Stimulated activated CD4-positive, alpha-beta T cell treated with anti-CD3 and anti-CD28 coated beads, Interleukin-2, amount 100 ng/mL, for 48 hours (primary cell): ENCODE results near the gene NBL1.

Source experiments
- DNase-seq, 2 donors: peaks; one replicate each; pipeline ENCODE4 v3.0.0-alpha.2; 2020

NBL1 gene

DNA sequence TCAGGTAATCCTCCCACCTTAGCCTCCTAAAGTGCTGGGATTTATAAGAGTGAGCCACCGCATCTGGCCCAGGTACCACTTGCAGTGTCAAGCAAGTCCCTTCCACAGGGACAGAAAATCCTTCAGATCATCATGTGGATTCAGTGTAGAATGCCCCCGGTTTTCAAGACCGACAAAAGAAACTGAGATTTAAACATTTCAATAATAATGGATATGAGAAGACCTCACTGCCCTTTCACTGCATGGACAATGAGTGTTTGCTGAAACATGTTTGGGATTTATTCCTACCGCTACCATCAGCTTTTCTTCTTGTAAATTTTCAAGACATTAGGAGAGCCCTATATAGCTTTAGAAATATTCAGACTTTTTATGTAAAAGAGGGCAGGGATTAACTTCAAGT is 62.0 kb downstream of the NBL1 start:
- DNase-seq = no peak
